Measurements from ENCODE around the gene CARD9. TPM values are rescaled to one million over a fixed set of nuclear protein-coding genes. Genes with fewer than 3 reads are reported as not detected.

CARD9 gene
- total RNA-seq, 2 donors from 2014 or later = 1.2 to 1.7 TPM

GRCh38 chr9:136326761-136327303 is 46.6 kb downstream of the CARD9 start:
- intact Hi-C loops (cut with DNase I) = no loop called here
- H3K27ac ChIP-seq = peak overlapping the region; percentile 59

GRCh38 chr9:136326061-136326760 is 47.3 kb downstream of the CARD9 start:
- no peaks in the 10 kb centered on the region for H3K9me3 ChIP-seq
- peak overlapping the region; percentile 59 for H3K27ac ChIP-seq
- intact Hi-C loops (cut with DNase I) = no loop called here
- TF ChIP-seq CTCF (IDR thresholded peaks at IDR 0.05) = no peak
- H3K4me3 ChIP-seq = no peak overlapping the region
- DNase-seq = no peak
- no peaks in the 10 kb centered on the region for H3K4me1 ChIP-seq
- H3K9ac ChIP-seq (ENCODE audit: low read depth in 2 of 2, low read length in 2 of 2) = peak overlapping the region; percentile 24 to 51
- H3K27me3 ChIP-seq = peaks cover 10% of the 10 kb centered on the region
- no peaks in the 10 kb centered on the region for H3K36me3 ChIP-seq

More at GRCh38 chr9:136326761-136327303, 46.6 kb downstream of the CARD9 start:
- peaks cover 10% of the 10 kb centered on the region for H3K27me3 ChIP-seq
- no peaks in the 10 kb centered on the region for H3K9me3 ChIP-seq
- TF ChIP-seq CTCF (IDR thresholded peaks at IDR 0.05) = no peak
- H3K4me3 ChIP-seq = no peak overlapping the region
- no peak for DNase-seq
- no peaks in the 10 kb centered on the region for H3K36me3 ChIP-seq
- H3K4me1 ChIP-seq = no peaks in the 10 kb centered on the region
- H3K9ac ChIP-seq (ENCODE audit: low read depth in 2 of 2, low read length in 2 of 2) = peak overlapping the region; percentile 50 to 51

DNA sequence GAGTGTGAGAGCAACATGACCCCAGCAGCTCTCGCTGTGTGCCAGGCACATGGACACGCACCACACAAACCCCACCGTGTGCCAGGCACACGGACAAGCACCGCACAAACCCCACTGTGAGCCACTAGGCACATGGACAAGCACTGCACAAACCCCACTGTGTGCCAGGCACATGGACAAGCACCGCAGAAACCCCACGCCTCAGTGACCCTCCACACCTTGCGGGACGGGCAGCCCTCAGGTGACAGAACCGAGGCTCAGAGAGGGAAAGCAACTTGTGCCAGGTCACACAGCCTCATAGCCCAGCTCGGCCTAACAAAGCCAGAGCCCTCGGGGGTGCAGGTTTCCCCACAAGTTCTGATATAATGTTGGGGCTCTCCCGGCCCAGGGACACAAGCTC is 48.1 kb downstream of the CARD9 start:
- Histone ChIP-seq H3K9ac (ENCODE audit: low read depth in 2 of 2, low read length in 2 of 2) (peak overlapping the region in 1 of 2 donors; percentile 12), H3K27ac (no peak overlapping the region), H3K9me3 (no peaks in the 10 kb centered on the region), H3K4me1 (no peaks in the 10 kb centered on the region), H3K36me3 (no peaks in the 10 kb centered on the region), H3K27me3 (peaks cover 10% of the 10 kb centered on the region), H3K4me3 (no peak overlapping the region)
- DNase-seq = no peak
- TF ChIP-seq CTCF (IDR thresholded peaks at IDR 0.05) = no peak
- intact Hi-C loops (cut with DNase I) = no loop called here

DNA sequence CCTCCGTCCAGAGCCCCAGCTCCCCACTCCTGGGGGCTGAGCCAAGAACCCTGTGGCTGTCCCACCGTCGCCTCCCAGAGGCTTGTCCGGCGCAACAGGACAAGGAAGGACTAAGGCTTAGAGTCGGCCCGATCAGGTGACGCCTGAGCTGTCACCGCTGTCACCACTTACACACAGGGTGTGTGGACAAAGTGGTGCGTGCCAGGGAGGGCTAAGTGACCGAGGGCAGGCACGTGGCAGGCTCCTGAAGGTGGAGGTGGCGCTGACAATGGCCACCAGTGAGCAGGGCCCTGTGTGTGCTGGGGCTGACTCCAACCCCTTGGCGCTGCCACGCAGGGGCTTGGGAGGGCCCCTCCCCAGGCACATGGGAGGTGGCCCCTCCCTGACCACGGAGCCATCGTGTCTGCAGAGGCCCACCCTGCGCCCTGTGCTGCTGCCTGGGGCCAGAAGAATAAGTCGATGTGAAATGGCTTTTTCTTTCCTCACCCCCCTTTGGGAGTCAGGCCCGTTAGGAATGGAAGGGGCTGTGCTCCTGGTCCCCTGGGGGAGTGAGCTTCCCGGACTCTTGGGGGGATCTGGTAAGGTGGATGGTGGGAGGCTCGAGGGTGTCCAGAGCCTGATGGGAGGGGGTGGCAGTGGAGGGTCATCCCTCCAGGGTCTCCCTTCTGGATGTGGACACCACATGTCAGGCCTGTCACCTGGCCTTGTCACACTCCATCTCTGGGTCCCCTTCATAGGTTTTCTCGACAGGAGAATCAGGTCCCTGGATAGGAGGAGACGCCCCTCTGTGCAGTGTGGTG is 48.8 kb downstream of the CARD9 start:
- no peak for DNase-seq
- no peak overlapping the region for H3K4me3 ChIP-seq
- H3K9me3 ChIP-seq = no peaks in the 10 kb centered on the region
- H3K27ac ChIP-seq = no peak overlapping the region
- no peaks in the 10 kb centered on the region for H3K36me3 ChIP-seq
- H3K27me3 ChIP-seq = peaks cover 10% of the 10 kb centered on the region
- H3K4me1 ChIP-seq = no peaks in the 10 kb centered on the region
- TF ChIP-seq CTCF (IDR thresholded peaks at IDR 0.05) = no peak
- H3K9ac ChIP-seq (ENCODE audit: low read depth in 2 of 2, low read length in 2 of 2) = no peak overlapping the region
- intact Hi-C loops (cut with DNase I) = no loop called here

DNA sequence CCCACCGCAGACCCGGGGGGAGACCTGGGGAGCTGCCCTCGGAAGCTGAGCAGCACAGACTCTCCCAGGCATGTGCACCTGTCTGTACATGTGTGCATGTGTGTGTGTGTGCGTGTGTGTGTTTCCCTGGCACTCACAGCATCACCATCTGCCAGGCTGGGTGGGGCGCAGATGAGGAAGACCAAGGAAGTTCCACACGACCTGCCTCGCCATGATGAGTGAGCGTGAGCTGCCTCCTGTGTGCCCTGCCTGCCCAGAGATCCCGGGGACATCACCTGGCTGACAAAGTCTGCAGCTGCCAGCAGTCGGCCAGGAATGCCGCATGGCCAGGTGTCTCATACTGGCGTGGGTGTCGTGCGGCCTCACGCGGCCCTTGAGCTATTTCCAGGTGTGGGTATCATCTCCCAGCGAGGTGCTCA is 50.1 kb downstream of the CARD9 start:
- H3K9me3 ChIP-seq = no peaks in the 10 kb centered on the region
- H3K4me1 ChIP-seq = no peaks in the 10 kb centered on the region
- no peak for DNase-seq
- intact Hi-C loops (cut with DNase I) = no loop called here
- no peak for TF ChIP-seq CTCF (IDR thresholded peaks at IDR 0.05)
- H3K4me3 ChIP-seq = no peak overlapping the region
- peaks cover 10% of the 10 kb centered on the region for H3K27me3 ChIP-seq
- H3K36me3 ChIP-seq = no peaks in the 10 kb centered on the region
- no peak overlapping the region for H3K27ac ChIP-seq
- H3K9ac ChIP-seq (ENCODE audit: low read depth in 2 of 2, low read length in 2 of 2) = no peak overlapping the region
